BJ (cell line): ENCODE measurements around the gene PLIN3. TPM values are rescaled to one million over a fixed set of nuclear protein-coding genes. Genes with fewer than 3 reads are reported as not detected.

Experiments
- CTCF ChIA-PET: fragments of 350-600 bp; formaldehyde crosslinking; extraction: SDS; loops from one replicate; lab custom pipeline; 2021; ENCODE audit warnings: antibody characterized with exemption, inconsistent platforms; lab: Yijun Ruan, JAX
- POLR2A ChIA-PET: fragments of 300-600 bp; sonication (Branson Sonifier 250); formaldehyde crosslinking; extraction: SDS; loops from one replicate; lab custom pipeline; 2021; ENCODE audit warnings: antibody characterized with exemption; lab: Charles Lee
- DNase-seq: peaks from one replicate; pipeline ENCODE4 v3.0.0-alpha.2; 2011; ENCODE audit warnings: low read depth
- H3K27me3 ChIP-seq: 2 replicates; pipeline ENCODE4 v1.6.0; 2011; ENCODE audit warnings: low read length; ENCODE audit not compliant: control insufficient read depth, insufficient read depth
- H3K36me3 ChIP-seq: 2 replicates; pipeline ENCODE4 v1.5.1; 2011; ENCODE audit warnings: low read length; ENCODE audit not compliant: control insufficient read depth, insufficient read depth
- H3K4me3 ChIP-seq: 2 replicates; pipeline ENCODE4 v1.5.1; 2011; ENCODE audit warnings: low read depth, mild to moderate bottlenecking, control low read depth, low read length
- CTCF ChIP-seq: IDR thresholded peaks from 2 replicates; pipeline ENCODE4 v1.5.1; 2011; ENCODE audit warnings: low read depth, mild to moderate bottlenecking, control low read depth, inconsistent platforms, low read length, moderate library complexity; ENCODE audit not compliant: insufficient read depth
- polyA plus RNA-seq: library from polyadenylated mRNA; depleted of rRNA; stranded (reverse); fragments of >200 nt; gene quantifications from 2 replicates; pipeline ENCODE4 v1.2.3, GENCODE V29; 2011

The PLIN3 gene
- polyA plus RNA-seq, 1 experiment, result 211 TPM

- Histone ChIP-seq H3K36me3 (no peaks in the 10 kb centered on the region), H3K4me3 (peak overlapping the region; percentile 55), H3K27me3 (no peaks in the 10 kb centered on the region)
- POLR2A ChIA-PET, result interaction anchor here (0.5 to 1.7 kb wide), 9 partner anchors 45 to 239 kb away, joined by 3 to 10 read pairs (median 5); partner anchors contain the start of genes KDM4B and PLIN3
- CTCF ChIA-PET, result interaction anchor here (0.6 to 7.4 kb wide), 32 partner anchors 10 to 179 kb away, joined by 3 to 133 read pairs (median 6); partner anchors contain the start of genes ARRDC5, FEM1A, KDM4B and PLIN3
- peak; percentile 66 for TF ChIP-seq CTCF
- peak; percentile 99 for DNase-seq
Observed at GRCh38 chr19:4911786-4912672, 44.6 kb upstream of the PLIN3 start.

GRCh38 chr19:4911314-4911713, 43.8 kb upstream of the PLIN3 start:
- DNase-seq, result no peak
- ChIA-PET CTCF (interaction anchor here (0.8 to 7.4 kb wide), 24 partner anchors 9 to 179 kb away, joined by 3 to 133 read pairs (median 8); partner anchors contain the start of genes ARRDC5, FEM1A, KDM4B and PLIN3), POLR2A (interaction anchor here (0.5 to 1.7 kb wide), 9 partner anchors 57 to 238 kb away, joined by 3 to 20 read pairs (median 5); partner anchors contain the start of gene KDM4B)

GRCh38 chr19:4910594-4911281, 43.3 kb upstream of the PLIN3 start:
- POLR2A ChIA-PET, result interaction anchor here (0.5 to 1.7 kb wide), 6 partner anchors 76 to 198 kb away, joined by 3 to 20 read pairs (median 6); no protein-coding TSS in a partner anchor
- CTCF ChIA-PET, result interaction anchor here (1.0 to 7.4 kb wide), 21 partner anchors 12 to 178 kb away, joined by 3 to 133 read pairs (median 9); partner anchors contain the start of genes FEM1A, KDM4B and PLIN3
- Histone ChIP-seq H3K27me3 (no peaks in the 10 kb centered on the region), H3K4me3 (peak overlapping the region; percentile 55), H3K36me3 (no peaks in the 10 kb centered on the region)
- no peak for DNase-seq
- no peak for TF ChIP-seq CTCF

More at GRCh38 chr19:4911314-4911713, 43.8 kb upstream of the PLIN3 start:
- no peak for TF ChIP-seq CTCF
- H3K27me3 ChIP-seq, result no peaks in the 10 kb centered on the region
- peak overlapping the region; percentile 55 for H3K4me3 ChIP-seq
- no peaks in the 10 kb centered on the region for H3K36me3 ChIP-seq

GRCh38 chr19:4909897-4910593, 42.6 kb upstream of the PLIN3 start:
- H3K36me3 ChIP-seq, result no peaks in the 10 kb centered on the region
- ChIA-PET POLR2A (no interaction called here), CTCF (interaction anchor here (0.9 to 7.4 kb wide), 4 partner anchors 66 to 123 kb away, joined by 3 to 133 read pairs (median 10); partner anchors contain the start of gene FEM1A)
- TF ChIP-seq CTCF, result no peak
- no peak for DNase-seq
- H3K27me3 ChIP-seq, result no peaks in the 10 kb centered on the region
- H3K4me3 ChIP-seq, result peak overlapping the region; percentile 55
